Choroid plexus epithelial cell (primary cell): ENCODE results near the gene MTG2.

Experiments
- DNase-seq: peaks from one replicate; pipeline ENCODE4 v3.0.0-alpha.2; 2010; ENCODE audit warnings: low read depth
- H3K4me3 ChIP-seq: 2 replicates; pipeline ENCODE4 v1.5.1; 2011; ENCODE audit warnings: low read depth, mild to moderate bottlenecking, control low read depth, low read length, moderate library complexity
- CTCF ChIP-seq: conservative IDR thresholded peaks from 2 replicates; pipeline ENCODE4 v1.5.1; 2011; ENCODE audit warnings: low read depth, mild to moderate bottlenecking, control low read depth, inconsistent platforms, low read length, moderate library complexity

Gene MTG2

GRCh38 chr20:62137092-62137384 lies 45.8 kb upstream of the MTG2 start:
- no peak overlapping the region for H3K4me3 ChIP-seq
- TF ChIP-seq CTCF = no peak
- no peak for DNase-seq

GRCh38 chr20:62137478-62138203 lies 45.2 kb upstream of the MTG2 start:
- no peak overlapping the region for H3K4me3 ChIP-seq
- TF ChIP-seq CTCF = no peak
- no peak for DNase-seq

- DNase-seq = no peak
- no peak for TF ChIP-seq CTCF
- no peak overlapping the region for H3K4me3 ChIP-seq
Measured at GRCh38 chr20:62138204-62138543, 44.7 kb upstream of the MTG2 start.

- no peak overlapping the region for H3K4me3 ChIP-seq
- no peak for DNase-seq
- TF ChIP-seq CTCF = no peak
Measured at GRCh38 chr20:62138912-62139311, 43.9 kb upstream of the MTG2 start.

GRCh38 chr20:62139636-62140035 lies 43.2 kb upstream of the MTG2 start:
- H3K4me3 ChIP-seq = no peak overlapping the region
- TF ChIP-seq CTCF = no peak
- no peak for DNase-seq

GRCh38 chr20:62141043-62141396 lies 41.8 kb upstream of the MTG2 start:
- peak overlapping the region; percentile 14 for H3K4me3 ChIP-seq
- no peak for DNase-seq
- TF ChIP-seq CTCF = no peak

GRCh38 chr20:62141397-62142251 lies 41.2 kb upstream of the MTG2 start:
- H3K4me3 ChIP-seq = peak overlapping the region; percentile 71
- peak; percentile 71 for TF ChIP-seq CTCF
- DNase-seq = peak; percentile 56
